Smooth muscle cell (in vitro differentiated cells): Measurements from ENCODE around the gene SLC6A3. TPM values are rescaled to one million over a fixed set of nuclear protein-coding genes. Genes with fewer than 3 reads are reported as not detected.

Experiments used
- DNase-seq: peaks from one replicate; lab custom pipeline; 2025; ENCODE audit not compliant: unreplicated experiment; lab: John Stamatoyannopoulos, UW
- H2AFZ ChIP-seq: fragments of 200-600 bp; sonication (generic); 2 replicates; pipeline ENCODE4 v1.6.0; 2016; ENCODE audit warnings: antibody characterized with exemption, low read depth, mild to moderate bottlenecking
- H3F3A ChIP-seq: fragments of 200-600 bp; sonication (generic); 2 replicates; pipeline ENCODE4 v1.6.0; 2017; ENCODE audit warnings: antibody characterized with exemption, low read depth
- H3K27ac ChIP-seq: fragments of 200-600 bp; sonication (generic); 2 replicates; pipeline ENCODE4 v1.5.1; 2016; ENCODE audit warnings: low read depth, mild to moderate bottlenecking
- H3K27me3 ChIP-seq: fragments of 200-600 bp; sonication (generic); 2 replicates; pipeline ENCODE4 v1.6.1; 2016; ENCODE audit warnings: low read depth, mild to moderate bottlenecking
- H3K36me3 ChIP-seq: fragments of 200-600 bp; sonication (generic); 2 replicates; pipeline ENCODE4 v1.5.1; 2016; ENCODE audit warnings: low read depth
- H3K4me1 ChIP-seq: fragments of 200-600 bp; sonication (generic); 2 replicates; pipeline ENCODE4 v1.5.1; 2016; ENCODE audit warnings: low read depth
- H3K4me2 ChIP-seq: fragments of 200-600 bp; sonication (generic); 2 replicates; pipeline ENCODE4 v1.6.0; 2016; ENCODE audit warnings: mild to moderate bottlenecking
- H3K4me3 ChIP-seq: fragments of 200-600 bp; sonication (generic); 2 replicates; pipeline ENCODE4 v1.5.1; 2016; ENCODE audit warnings: mild to moderate bottlenecking
- H3K79me2 ChIP-seq: fragments of 200-600 bp; sonication (generic); 2 replicates; pipeline ENCODE4 v1.6.0; 2016; ENCODE audit warnings: low read depth, mild to moderate bottlenecking
- H3K9ac ChIP-seq: fragments of 200-600 bp; sonication (generic); 2 replicates; pipeline ENCODE4 v1.6.0; 2016; ENCODE audit warnings: low read depth
- H3K9me3 ChIP-seq: fragments of 200-600 bp; sonication (generic); replicated peaks from 2 replicates; pipeline ENCODE4 v1.5.1; 2016; ENCODE audit warnings: low read depth
- H4K20me1 ChIP-seq: fragments of 200-600 bp; sonication (generic); 2 replicates; pipeline ENCODE4 v1.6.0; 2016; ENCODE audit warnings: low read depth
- CTCF ChIP-seq: fragments of 200-600 bp; sonication (generic); IDR thresholded peaks from 2 replicates; pipeline ENCODE4 v1.5.1; 2017; ENCODE audit warnings: borderline replicate concordance, mild to moderate bottlenecking, antibody characterized with exemption; ENCODE audit not compliant: insufficient read depth, poor library complexity, severe bottlenecking
- WGBS: methylation state at CpG from one replicate; pipeline ENCODE4 v1.1.7; 2016; ENCODE audit warnings: low lambda C conversion rate; 5-methylcytosine and 5-hydroxymethylcytosine counted together
- polyA plus RNA-seq: library from polyadenylated mRNA; unstranded; fragments of >200 nt; fragmentation: Nextera tagmentation; extraction: Ambion mirVana; gene quantifications from 2 replicates; pipeline ENCODE4 v1.2.1, GENCODE V29; 2016
- total RNA-seq: library from RNA; depleted of rRNA; stranded (reverse); fragments of >200 nt; gene quantifications from 2 replicates; pipeline ENCODE4 v1.2.3, GENCODE V29; 2014

SLC6A3 gene
- total RNA-seq (not detected in 2 replicates), polyA plus RNA-seq (not detected in 2 replicates)

- Histone ChIP-seq H3K9me3 (no peaks in the 10 kb centered on the region), H2AFZ (no peak within 1 kb of the TSS), H3K9ac (no peak within 1 kb of the TSS), H4K20me1 (no peaks in the 10 kb centered on the region), H3F3A (no peaks in the 10 kb centered on the region), H3K36me3 (no peaks in the 10 kb centered on the region), H3K79me2 (no peaks in the 10 kb centered on the region), H3K4me3 (peak within 1 kb of the TSS; percentile 21), H3K4me1 (peaks cover 7% of the 10 kb centered on the region), H3K27me3 (peaks cover 88% of the 10 kb centered on the region), H3K27ac (no peak within 1 kb of the TSS), H3K4me2 (peak within 1 kb of the TSS; percentile 80)
- no peak for DNase-seq
- TF ChIP-seq CTCF: no peak
- 0% methylated on average over 13 of the region's 52 CpGs for WGBS
These were observed at the start of gene SLC6A3 for GRCh38 chr5:1445313-1445688. Gene SLC6A3, minus strand, starts transcription at chr5:1445440. Its CDS starts 2,243 bp downstream, at chr5:1443197.

- no peak overlapping the region for H3K4me2 ChIP-seq
- no peak overlapping the region for H3K27ac ChIP-seq
- H3K4me3 ChIP-seq: no peak overlapping the region
- H4K20me1 ChIP-seq: peaks cover 99% of the 10 kb centered on the region
- TF ChIP-seq CTCF: no peak
- H2AFZ ChIP-seq: no peak overlapping the region
- H3K9ac ChIP-seq: no peak overlapping the region
- no peaks in the 10 kb centered on the region for H3K36me3 ChIP-seq
- DNase-seq: no peak
- H3K4me1 ChIP-seq: no peaks in the 10 kb centered on the region
- WGBS: 88% methylated on average over 12 of the region's 12 CpGs
- H3K27me3 ChIP-seq: no peaks in the 10 kb centered on the region
- no peaks in the 10 kb centered on the region for H3K9me3 ChIP-seq
- no peaks in the 10 kb centered on the region for H3F3A ChIP-seq
- peaks cover 8% of the 10 kb centered on the region for H3K79me2 ChIP-seq
These were observed 48.7 kb upstream of the SLC6A3 start for GRCh38 chr5:1493941-1494340.

GRCh38 chr5:1493413-1493812, 48.2 kb upstream of the SLC6A3 start:
- Histone ChIP-seq H3K9ac (no peak overlapping the region), H3K4me3 (no peak overlapping the region), H3K27ac (no peak overlapping the region), H4K20me1 (peaks cover 99% of the 10 kb centered on the region), H3K9me3 (no peaks in the 10 kb centered on the region), H3K27me3 (no peaks in the 10 kb centered on the region), H3K79me2 (peaks cover 6% of the 10 kb centered on the region), H3K36me3 (no peaks in the 10 kb centered on the region), H2AFZ (no peak overlapping the region), H3K4me2 (no peak overlapping the region), H3K4me1 (no peaks in the 10 kb centered on the region), H3F3A (no peaks in the 10 kb centered on the region)
- TF ChIP-seq CTCF: no peak
- no peak for DNase-seq
- WGBS: 96% methylated on average over 16 of the region's 16 CpGs

GRCh38 chr5:1492757-1493156, 47.5 kb upstream of the SLC6A3 start:
- Histone ChIP-seq H2AFZ (no peak overlapping the region), H4K20me1 (peaks cover 93% of the 10 kb centered on the region), H3F3A (no peaks in the 10 kb centered on the region), H3K4me1 (no peaks in the 10 kb centered on the region), H3K9me3 (no peaks in the 10 kb centered on the region), H3K9ac (no peak overlapping the region), H3K36me3 (no peaks in the 10 kb centered on the region), H3K79me2 (no peaks in the 10 kb centered on the region), H3K27ac (no peak overlapping the region), H3K4me2 (no peak overlapping the region), H3K4me3 (no peak overlapping the region), H3K27me3 (no peaks in the 10 kb centered on the region)
- TF ChIP-seq CTCF: no peak
- no peak for DNase-seq
- 93% methylated on average over 12 of the region's 12 CpGs for WGBS
